ENCODE results near the gene FMNL2.

Gene FMNL2

GRCh38 chr2:152548111-152548875 is 213.3 kb downstream of the FMNL2 start:
- in situ Hi-C loops (cut with MboI; ENCODE audit: low sequenced_read_pairs), result no loop called here

- in situ Hi-C loops (cut with MboI; ENCODE audit: low sequenced_read_pairs), result no loop called here
These were observed 214.0 kb downstream of the FMNL2 start for GRCh38 chr2:152548996-152549395.

- in situ Hi-C loops (cut with MboI; ENCODE audit: low sequenced_read_pairs), result no loop called here
These were observed 214.4 kb downstream of the FMNL2 start for GRCh38 chr2:152549423-152549822.

GRCh38 chr2:152550386-152550785 is 215.4 kb downstream of the FMNL2 start:
- in situ Hi-C loops (cut with MboI; ENCODE audit: low sequenced_read_pairs), result no loop called here

- in situ Hi-C loops (cut with MboI; ENCODE audit: low sequenced_read_pairs), result no loop called here
These were observed 217.9 kb downstream of the FMNL2 start for GRCh38 chr2:152552888-152553287.

GRCh38 chr2:152553518-152553917 is 218.5 kb downstream of the FMNL2 start:
- in situ Hi-C loops (cut with MboI; ENCODE audit: low sequenced_read_pairs), result no loop called here

- in situ Hi-C loops (cut with MboI; ENCODE audit: low sequenced_read_pairs), result no loop called here
These were observed 220.1 kb downstream of the FMNL2 start for GRCh38 chr2:152555048-152555447.

- in situ Hi-C loops (cut with MboI; ENCODE audit: low sequenced_read_pairs), result no loop called here
These were observed 221.5 kb downstream of the FMNL2 start for GRCh38 chr2:152556506-152556905.

- in situ Hi-C loops (cut with MboI; ENCODE audit: low sequenced_read_pairs), result no loop called here
These were observed 222.4 kb downstream of the FMNL2 start for GRCh38 chr2:152557273-152557888.

GRCh38 chr2:152558158-152558984 is 223.4 kb downstream of the FMNL2 start:
- in situ Hi-C loops (cut with MboI; ENCODE audit: low sequenced_read_pairs), result no loop called here

- in situ Hi-C loops (cut with MboI; ENCODE audit: low sequenced_read_pairs), result no loop called here
These were observed 224.0 kb downstream of the FMNL2 start for GRCh38 chr2:152559008-152559407.

- in situ Hi-C loops (cut with MboI; ENCODE audit: low sequenced_read_pairs), result no loop called here
These were observed 225.2 kb downstream of the FMNL2 start for GRCh38 chr2:152560166-152560565.

- in situ Hi-C loops (cut with MboI; ENCODE audit: low sequenced_read_pairs), result no loop called here
These were observed 226.1 kb downstream of the FMNL2 start for GRCh38 chr2:152560873-152561595.

GRCh38 chr2:152562198-152562884 is 227.4 kb downstream of the FMNL2 start:
- in situ Hi-C loops (cut with MboI; ENCODE audit: low sequenced_read_pairs), result no loop called here

GRCh38 chr2:152563764-152564163 is 228.8 kb downstream of the FMNL2 start:
- in situ Hi-C loops (cut with MboI; ENCODE audit: low sequenced_read_pairs), result no loop called here

- in situ Hi-C loops (cut with MboI; ENCODE audit: low sequenced_read_pairs), result no loop called here
These were observed 230.0 kb downstream of the FMNL2 start for GRCh38 chr2:152564754-152565551.

GRCh38 chr2:152565884-152566727 is 231.1 kb downstream of the FMNL2 start:
- in situ Hi-C loops (cut with MboI; ENCODE audit: low sequenced_read_pairs), result no loop called here

GRCh38 chr2:152566728-152567069 is 231.7 kb downstream of the FMNL2 start:
- in situ Hi-C loops (cut with MboI; ENCODE audit: low sequenced_read_pairs), result no loop called here

GRCh38 chr2:152568531-152568930 is 233.6 kb downstream of the FMNL2 start:
- in situ Hi-C loops (cut with MboI; ENCODE audit: low sequenced_read_pairs), result no loop called here

Data from HL-60/S4 treated with retinoic acid at 250 ng/mL for 4 days and 3 days (cell line).